ENCODE measurements around the gene MST1.
A peak's percentile ranks its signal among the peaks of the same experiment; 100 is the strongest.

MST1 gene

DNA sequence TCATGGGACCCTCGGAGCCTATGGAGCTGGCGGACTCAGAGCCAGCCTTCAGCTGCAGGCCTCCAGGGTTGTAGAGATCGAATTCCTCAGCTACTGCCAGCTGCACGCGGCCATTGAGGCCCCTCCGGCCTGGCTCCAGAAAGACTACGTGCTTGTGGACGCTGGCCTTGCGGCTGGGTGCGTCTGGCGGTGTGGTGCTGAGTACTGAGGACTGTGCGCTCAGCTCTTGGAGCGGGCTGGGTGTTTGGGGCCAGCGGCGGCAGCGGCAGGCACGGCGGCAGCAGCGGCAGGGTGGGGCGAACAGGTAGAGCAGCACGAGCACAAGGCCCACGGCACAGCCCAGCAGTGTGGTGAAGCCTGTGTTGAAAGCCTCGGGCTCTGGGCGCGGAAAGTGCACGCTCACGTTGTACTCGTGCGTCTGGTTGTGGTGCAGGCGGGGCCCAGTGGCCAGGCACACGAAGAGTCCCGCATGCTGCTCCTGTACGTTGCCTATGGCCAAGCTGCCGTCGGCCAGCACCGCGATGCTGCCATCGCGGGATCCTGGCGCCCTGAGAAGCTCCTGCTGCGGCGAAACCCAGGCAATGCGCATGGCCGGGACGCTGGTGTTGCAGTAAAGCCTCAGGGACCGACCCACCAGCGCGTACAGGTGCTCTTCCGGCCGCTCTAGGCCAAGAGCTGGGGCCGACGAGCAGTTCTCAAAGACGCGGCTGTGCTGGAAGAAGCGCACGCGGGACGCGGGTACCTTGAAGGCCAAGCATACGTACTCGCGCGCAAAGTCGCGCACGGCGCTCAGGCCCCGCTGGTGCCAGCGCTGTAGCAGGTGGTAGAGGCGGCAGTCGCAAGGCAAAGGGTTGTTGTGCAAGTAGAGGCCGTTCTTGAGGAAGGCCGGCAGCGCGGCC is 28.9 kb upstream of the MST1 start:
- DNase-seq: no peak

DNA sequence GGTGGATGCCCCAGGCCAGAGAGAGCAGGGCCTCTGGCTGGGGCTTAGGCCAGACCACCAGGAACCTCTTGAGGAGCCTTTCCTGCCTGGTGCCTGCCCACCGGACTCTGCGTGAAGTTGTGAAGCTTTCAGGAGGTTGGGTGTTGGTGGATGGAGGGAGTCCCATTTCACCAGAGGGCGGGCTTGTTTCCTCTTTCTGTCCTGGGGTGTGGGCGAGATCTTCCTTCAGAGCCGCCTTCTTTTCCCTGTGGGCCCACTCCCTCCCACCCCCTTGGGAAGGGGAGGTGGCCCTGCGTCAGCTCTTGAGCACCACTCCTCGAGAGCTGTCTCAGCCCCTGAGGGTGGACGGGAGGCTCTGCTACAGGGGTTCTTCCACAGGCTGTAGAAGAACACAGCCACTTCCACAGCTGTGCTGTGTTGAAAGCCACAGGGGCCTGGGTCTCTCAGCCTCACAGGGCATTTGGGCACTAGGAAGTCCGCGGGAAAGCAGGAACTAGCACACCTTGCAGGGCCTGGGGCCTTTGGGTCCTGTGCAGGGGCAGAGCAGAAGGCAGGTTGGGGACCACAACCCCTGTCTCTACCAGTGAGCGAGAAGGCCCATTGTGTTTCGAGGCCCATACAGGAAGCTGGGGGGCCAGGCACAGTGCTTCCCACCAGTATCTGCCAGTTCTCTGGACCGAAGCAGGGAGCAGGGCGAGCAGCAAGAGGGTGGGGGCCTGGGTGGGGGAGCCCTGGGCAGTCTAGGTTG is 28.1 kb upstream of the MST1 start:
- DNase-seq: no peak

DNA sequence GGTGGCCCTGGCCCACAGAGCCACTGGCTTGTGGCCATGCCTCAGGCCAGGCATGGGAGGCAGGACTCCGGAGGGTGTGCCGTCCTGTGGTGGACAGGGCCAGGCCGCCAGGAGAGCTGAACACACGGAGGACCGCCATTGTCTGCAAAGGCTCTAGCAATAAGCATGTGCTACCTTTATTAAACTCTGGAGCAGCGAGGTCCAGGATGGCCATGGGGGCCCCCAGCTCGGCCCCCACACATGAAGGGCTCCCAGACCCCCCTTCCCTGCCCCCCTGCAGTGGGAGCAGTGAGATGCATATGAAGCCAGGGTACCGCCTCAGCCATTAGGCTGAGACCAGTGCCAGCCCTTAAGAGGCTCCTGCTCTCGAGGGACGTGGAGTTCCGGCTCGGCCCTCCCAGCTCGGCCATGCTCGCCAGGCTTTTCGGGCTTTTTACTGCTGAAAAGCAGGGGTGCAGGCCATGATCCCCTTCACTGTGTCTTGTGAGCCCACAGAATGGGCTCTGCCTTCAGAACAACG is 27.5 kb upstream of the MST1 start:
- no peak for DNase-seq

DNA sequence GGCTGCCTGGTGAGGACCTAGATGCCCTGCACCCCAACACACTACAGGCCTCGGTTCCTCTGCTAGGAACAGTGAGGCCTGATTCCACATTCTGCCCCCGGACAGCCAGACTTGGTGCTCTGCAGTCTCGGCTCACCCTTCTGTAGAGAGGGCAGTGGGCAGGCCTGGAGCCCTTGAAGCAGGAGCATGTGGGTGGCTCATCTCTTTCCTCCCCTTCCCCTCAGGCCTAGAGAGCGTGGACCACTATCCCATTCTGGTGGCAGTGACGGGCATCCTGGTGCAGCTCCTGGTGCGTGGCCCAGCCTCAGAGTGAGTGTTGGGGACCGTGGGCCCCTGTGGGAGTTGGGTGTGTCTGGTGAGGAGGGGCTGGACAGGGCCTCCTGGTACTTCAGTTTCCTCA is 26.9 kb upstream of the MST1 start:
- DNase-seq: no peak

DNA sequence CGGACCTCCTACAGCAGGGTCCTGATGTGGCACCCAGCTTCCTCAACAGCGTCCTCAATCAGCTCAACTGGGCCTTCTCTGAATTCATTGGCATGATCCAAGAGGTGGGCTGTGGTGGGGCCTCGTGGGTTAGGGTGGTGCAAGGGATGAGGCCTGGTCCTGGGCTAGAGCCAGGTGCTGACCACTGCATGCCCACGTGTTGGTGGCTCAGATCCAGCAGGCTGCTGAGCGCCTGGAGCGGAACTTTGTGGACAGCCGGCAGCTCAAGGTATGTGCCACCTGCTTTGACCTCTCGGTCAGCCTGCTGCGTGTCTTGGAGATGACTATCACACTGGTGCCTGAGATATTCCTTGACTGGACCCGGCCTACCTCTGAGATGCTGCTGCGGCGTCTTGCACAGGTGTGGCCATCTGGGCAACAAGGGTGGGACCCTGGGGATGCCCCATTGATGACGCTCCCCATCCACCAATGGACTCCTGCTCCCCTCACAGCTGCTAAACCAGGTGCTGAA is 26.4 kb upstream of the MST1 start:
- no peak for DNase-seq

DNA sequence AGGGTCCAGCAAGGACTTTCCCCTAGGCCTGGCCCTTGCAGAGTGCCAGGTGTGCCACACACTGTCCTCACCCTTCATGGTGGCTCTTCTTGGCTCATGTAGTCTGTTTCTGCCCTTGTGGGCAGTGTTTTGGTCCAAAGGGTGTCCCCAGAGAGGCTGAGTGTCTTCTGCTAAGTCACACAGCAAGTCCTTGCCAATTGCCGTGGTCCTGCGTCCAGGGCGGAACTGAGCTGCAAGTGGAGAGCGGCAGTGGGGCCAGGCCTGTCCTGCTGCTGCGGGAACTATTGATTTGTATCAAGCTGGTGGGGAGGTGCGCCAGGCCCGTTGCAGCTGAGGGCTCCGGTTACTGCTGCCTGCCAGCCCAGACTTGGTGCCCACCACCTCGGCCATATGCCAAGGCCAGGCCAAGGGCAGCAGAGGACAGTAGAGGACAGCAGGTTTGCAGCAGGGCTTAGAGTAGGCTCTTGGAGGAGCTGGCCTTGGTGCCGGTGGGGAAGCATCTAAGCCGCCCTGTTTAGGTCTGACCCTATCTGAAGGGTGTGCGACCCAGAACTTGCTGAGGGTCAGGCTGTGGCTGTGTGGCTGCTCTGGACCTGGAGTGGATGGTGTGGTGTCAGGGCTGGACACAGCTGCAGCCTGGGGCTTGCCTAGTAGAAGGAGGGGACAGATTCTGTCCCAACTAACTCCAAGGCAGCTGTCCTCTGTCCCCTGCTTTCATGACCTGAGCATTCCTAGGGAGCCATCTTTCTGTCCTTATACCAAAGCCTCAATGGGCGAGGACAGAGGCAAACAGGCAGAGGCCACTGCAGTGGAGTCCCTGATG is 25.7 kb upstream of the MST1 start:
- DNase-seq: no peak

DNA sequence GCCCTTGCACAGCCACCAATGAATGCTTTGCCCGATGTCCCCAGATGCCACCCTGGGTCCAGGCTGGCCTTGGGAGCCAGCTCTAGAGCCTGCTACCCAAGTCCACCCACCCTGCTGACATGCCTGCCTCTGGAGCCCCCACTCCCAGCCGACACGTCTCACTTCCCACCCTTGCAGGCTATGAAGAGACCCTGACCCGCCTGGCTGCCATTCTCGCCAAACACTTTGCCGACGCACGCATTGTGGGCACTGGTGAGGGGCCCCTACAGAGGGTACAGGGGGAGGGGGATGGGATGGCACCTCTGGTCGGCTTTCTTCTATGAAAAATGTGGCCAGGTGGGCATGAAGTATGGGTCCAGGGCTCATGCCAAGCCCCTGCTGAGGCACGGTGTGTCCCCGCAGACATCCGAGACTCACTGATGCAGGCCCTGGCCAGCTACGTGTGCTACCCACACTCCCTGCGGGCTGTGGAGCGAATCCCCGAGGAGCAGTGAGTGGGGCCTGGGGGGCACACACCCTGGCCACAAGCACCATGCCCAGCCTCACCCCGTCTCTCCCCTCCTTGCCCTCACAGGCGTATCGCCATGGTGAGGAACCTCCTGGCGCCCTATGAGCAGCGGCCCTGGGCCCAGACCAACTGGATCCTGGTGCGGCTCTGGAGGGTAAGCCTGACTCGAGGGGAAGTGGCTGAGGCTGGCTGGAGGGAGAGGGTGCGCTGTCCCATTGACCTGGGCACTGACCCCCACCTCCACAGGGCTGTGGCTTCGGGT is 24.2 kb upstream of the MST1 start:
- DNase-seq: no peak

DNA sequence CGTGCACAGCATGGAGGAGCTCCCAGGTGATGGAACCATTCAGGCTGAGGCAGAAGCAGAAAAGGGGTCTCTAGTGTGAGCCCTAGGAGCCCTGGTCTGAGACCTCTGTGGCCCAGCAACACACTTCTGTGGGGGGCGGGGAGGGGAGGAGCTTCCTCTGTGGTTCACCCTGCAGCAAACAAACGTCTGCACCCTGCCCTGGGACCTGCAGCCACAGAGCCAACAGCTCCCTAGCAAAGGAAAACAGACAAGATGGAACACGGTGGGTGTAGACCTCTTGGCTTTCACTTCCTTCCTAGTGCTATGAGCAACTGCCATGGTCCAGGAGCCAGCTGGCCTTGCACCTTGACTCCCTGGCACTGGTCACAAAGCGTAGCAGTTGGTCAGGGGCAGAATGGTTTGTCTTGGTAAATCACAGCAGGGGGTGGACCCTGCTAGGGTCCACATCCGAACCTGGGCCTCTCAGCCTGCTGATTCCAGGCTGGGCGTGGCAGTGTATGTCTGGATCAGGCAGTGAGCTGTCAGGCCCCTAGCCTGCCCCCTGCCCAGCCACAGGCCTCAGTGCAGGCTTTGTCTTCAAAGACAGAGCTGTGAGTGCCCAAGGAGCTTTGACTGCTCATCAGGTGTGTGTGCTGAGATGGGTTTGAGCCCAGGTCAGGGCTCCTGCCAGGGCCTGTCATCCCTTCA is 23.5 kb upstream of the MST1 start:
- no peak for DNase-seq

DNA sequence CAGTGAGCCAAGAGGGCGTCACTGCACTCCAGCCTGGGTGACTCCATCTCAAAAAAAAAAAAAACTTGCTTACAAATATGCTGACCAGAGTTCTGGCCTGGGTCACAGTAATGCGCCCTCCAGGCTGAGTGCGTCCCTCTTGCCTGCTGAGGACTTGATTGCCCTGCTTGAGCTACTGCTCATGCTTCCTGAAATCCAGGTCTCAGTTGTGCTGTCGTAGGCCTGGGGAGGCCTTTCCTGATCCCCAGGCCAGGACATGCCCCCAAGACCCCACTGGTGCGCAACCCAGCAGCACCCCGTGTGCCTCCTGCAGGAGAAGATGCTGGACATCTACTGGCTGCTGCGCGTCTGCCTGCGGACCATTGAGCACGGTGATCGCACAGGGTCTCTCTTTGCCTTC is 22.9 kb upstream of the MST1 start:
- no peak for DNase-seq

DNA sequence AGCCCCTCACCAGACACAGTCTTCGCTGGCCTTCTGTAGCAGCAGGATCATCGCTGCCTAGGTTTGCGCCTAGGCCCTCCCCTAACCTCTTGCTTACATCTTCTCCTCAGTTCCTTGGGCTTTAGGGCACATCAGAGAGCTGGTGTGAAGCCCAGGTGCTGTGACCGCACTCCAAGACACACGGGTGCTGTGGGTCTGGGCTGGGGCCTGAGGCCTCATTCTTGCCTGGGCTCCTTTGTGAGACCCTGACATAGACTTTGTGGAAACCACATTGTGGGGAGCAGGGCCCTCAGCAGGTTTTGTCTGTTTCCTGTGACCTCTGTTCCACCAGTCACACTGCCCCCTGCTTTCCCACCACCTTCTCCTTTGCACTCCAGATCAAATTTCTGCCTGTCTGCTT is 22.2 kb upstream of the MST1 start:
- no peak for DNase-seq

DNA sequence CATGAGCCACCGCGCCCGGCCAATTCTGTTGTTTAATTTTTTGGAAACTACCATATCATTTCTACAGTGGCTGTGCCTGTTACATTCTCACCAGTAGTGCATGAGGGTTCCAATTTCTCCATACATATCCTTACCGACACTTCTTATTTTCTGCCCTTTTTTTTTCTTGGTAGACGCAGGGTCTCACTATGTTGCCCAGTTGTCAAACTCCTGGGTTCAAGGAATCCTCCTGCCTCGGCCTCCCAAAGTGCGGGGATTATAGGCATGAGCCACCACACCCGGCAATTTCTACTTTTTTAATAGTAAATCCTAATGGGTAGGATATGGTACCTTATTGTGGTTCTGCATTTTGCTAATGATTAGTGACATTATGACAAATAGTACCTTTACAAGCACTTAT is 20.6 kb upstream of the MST1 start:
- DNase-seq: no peak

DNA sequence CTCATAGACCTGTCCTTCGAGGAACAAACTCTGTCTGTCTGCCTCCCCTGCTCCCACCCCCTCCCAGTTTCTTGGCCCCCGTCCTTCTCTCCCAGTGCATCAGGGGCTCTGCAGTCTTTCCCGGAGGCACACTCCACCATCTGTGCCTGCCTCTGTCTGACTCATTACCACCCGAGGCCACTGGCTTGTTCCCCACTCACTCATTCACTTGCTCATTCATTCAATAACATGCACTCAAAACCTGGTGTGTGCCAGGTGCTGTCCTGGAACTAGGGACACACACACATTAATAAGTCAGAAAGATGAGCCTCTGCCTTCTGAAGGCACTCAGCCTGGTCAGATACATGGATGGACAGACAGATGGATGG is 17.8 kb upstream of the MST1 start:
- no peak for DNase-seq

DNA sequence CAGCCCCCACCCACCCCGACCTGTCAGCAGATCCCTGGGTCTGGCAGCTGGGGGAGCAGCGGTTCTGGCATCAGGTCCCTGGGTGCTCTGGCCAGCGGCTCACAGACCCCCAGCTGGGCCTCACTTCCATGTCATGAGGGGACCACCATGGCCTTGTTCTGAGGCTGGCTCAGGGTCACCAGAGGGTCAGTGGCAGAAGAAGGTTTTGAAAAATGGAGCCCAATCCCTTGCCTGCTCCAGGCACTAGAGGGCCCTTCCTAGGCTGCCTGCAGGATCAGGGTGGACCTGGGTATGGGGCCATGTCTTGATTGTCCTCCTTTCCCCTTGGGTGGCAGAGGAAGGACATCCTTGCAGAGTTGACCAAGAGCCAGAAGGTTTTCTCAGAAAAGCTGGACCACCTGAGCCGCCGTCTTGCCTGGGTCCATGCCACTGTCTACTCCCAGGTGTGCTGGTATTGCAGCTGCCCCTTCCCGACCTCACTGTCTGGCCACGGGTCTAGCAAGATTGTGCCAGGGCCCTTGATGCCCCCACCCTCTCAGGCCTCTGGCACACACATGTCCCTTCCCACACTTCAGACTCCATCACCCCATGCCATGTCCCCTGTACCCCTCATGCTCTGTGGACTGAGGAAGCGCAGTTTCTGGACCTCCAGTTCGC is 17.3 kb upstream of the MST1 start:
- no peak for DNase-seq

DNA sequence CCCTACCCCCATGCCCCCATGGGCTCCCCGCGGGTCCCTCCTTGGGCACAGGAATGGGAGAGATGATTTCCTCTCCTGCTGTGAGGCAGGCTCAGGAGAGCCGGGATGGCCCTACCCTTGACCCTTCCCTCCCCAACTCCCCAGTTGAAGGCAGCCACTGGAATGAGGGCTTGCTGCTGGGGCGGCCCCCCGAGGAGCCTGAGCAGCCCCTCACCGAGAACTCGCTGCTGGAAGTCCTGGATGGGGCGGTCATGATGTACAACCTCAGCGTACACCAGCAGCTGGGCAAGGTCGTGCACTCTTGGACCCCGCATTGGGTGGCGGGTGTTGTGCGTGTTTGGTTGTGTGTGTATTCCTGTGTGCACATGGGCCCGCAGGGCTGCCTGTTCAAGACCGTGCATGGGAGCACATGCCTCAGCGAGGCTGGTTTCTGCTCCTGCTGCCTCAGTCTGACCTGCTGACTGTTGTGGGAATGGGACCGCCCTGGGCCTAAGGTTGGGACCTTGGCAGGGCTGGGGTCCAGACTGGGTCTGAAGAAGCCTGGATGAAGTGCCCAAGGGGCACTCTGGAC is 16.2 kb upstream of the MST1 start:
- no peak for DNase-seq

DNA sequence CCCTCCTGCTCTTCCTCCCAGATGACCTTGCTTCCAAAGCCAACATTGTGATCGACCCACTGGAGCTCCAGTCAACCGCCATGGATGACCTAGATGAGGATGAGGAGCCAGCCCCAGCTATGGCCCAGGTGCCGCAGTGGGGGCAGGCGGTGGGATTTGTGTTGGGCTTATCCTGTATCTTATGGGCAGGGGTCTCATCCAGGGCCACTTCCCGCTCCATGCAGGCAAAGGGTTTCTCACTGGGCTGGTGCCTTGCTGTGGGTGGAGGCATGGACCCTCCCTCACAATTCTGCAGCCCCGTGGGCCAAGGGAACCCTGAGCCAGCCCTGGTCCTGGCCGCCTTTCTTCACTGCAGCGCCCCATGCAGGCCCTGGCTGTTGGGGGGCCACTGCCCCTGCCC is 15.4 kb upstream of the MST1 start:
- no peak for DNase-seq

DNA sequence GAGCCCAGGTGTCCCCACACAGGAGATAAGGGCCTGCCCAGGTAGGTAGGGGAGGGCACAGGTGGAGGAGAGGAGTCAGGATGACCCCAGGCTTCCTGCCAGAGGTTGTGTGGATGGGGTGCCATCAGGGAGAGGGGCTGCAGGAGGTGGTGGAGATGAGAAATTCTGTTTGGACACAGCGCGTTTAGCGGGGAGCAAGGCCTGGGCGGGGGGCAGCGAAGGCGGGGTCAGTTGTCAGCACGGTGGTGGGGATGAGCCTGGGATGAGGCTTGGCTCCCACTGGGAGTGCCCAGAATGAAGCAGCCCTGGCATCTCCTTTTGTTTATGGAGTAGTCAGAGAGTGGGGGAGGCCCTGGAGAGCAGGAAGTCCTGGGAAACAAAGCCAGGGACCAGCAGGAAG is 14.7 kb upstream of the MST1 start:
- DNase-seq: no peak

DNA sequence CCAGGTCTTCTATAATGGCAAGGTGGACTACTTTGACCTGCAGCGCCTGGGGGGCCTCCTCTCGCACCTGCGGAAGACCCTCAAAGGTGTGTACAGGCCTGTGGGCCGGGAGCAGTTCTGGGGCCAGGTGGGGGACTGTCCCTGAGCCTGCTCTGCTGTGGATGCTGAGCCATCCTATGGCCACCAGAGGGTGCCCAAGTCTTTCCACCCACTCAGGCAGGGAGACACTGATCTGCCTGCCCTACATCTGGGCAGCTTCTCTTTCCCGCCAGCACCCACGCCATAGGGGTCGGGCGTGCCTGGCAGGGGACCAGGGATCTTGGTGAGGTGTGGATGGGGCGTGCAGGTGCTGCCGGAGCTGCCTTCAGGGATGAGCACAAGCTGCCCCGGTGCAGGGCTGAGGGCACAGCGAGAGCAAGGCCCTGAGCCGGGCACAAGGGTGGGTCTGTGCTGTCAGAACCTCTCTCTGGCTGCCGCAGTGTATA is 14.2 kb upstream of the MST1 start:
- DNase-seq: peak; percentile 30

DNA sequence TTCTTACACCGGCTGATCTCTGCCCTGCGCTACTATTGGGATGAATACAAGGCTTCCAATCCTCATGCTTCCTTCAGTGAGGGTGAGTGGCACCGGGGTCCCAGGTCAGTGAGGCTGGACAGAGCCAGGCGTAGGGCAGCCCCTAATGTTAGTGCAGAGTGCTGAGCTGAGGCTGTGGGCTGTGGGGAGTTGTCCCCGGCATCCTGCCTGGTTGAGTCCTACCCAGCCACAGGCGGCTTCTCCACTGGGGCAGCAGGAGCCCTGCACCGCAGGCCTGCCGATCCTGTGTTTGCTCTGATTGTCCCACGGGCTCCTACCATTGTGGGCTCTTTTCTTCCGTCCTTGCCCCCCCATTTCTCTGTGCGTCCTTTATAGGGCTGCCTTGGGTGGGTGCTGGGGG is 13.4 kb upstream of the MST1 start:
- no peak for DNase-seq

DNA sequence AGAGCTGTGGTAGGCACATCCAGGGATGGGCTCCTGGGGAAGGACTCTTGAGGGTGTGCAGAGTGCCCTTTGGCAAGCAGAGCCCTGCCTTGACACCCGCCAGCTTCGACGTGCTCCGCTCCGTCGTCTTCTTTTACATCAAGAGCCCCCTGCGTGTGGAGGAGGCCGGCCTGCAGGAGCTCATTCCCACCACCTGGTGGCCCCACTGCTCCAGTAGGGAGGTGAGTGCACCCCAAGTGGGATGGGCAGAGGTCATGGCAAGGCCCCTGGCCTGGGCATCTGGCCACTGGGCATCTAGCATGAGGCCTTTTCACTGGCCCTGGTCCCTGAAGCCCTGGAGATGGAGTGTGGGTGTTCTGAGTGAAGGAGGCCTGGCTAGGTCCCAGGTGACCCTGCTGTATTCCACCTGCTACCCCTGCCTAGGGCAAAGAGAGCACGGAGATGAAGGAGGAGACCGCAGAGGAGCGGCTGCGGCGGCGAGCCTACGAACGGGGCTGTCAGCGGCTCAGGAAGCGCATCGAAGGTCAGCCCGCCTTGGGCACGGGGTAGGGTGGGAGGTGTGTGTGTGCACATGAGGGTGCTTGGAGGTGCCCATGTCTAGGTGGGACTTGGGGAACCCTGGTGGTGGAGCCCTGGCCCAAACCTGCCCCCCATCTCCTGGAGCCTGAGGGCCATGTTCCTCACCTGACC is 12.3 kb upstream of the MST1 start:
- no peak for DNase-seq

Measured in midbrain (tissue), 1 donor.